Measurements from ENCODE around the gene MAP7D1.

DNA sequence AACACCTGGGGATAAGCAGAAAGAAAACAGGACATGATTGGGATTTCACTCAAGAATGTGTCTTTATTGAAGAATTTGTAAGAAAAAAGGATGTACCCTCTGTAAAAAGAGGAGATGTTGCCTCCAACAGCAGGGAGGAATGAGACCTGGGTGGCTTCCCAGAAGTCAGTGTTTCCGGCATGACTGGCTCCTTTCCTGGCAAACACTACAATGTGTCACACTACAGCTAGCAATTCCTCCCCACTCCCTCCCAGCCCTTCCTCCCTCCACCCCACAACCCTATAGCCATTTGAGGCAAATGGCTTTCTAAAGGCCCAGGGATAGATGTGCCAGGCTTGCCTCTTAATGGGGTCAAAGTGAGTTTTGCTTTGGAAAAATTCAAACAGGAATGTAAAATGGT, 19.4 kb upstream of the MAP7D1 start:
- TF ChIP-seq CTCF (IDR thresholded peaks at IDR 0.05) (no peak), POLR2AphosphoS5 (IDR thresholded peaks at IDR 0.05; ENCODE audit: low read depth, low read length) (no peak), SIN3A (IDR thresholded peaks at IDR 0.05; ENCODE audit: borderline replicate concordance, insufficient read depth, low read depth, low read length) (no peak)
- TF ChIP-seq, protein P1, sequence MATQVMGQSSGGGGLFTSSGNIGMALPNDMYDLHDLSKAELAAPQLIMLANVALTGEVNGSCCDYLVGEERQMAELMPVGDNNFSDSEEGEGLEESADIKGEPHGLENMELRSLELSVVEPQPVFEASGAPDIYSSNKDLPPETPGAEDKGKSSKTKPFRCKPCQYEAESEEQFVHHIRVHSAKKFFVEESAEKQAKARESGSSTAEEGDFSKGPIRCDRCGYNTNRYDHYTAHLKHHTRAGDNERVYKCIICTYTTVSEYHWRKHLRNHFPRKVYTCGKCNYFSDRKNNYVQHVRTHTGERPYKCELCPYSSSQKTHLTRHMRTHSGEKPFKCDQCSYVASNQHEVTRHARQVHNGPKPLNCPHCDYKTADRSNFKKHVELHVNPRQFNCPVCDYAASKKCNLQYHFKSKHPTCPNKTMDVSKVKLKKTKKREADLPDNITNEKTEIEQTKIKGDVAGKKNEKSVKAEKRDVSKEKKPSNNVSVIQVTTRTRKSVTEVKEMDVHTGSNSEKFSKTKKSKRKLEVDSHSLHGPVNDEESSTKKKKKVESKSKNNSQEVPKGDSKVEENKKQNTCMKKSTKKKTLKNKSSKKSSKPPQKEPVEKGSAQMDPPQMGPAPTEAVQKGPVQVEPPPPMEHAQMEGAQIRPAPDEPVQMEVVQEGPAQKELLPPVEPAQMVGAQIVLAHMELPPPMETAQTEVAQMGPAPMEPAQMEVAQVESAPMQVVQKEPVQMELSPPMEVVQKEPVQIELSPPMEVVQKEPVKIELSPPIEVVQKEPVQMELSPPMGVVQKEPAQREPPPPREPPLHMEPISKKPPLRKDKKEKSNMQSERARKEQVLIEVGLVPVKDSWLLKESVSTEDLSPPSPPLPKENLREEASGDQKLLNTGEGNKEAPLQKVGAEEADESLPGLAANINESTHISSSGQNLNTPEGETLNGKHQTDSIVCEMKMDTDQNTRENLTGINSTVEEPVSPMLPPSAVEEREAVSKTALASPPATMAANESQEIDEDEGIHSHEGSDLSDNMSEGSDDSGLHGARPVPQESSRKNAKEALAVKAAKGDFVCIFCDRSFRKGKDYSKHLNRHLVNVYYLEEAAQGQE (IDR thresholded peaks at IDR 0.05; ENCODE audit: insufficient read depth in 1 of 2, low read depth in 2 of 2, low read length in 1 of 2), result no peak
